GM12892 (cell line): ENCODE measurements around the gene PRKD1.

Experiments used
- DNase-seq: peaks from one replicate; pipeline ENCODE4 v3.0.0; 2011; ENCODE audit not compliant: insufficient read length
- FAIRE-seq: peaks from 2 replicates; lab custom pipeline; 2011; peaks lifted over from hg19 to GRCh38; lab: Jason Lieb, UNC
- POLR2A ChIP-seq: IDR thresholded peaks from 2 replicates; pipeline ENCODE4 v1.6.1; 2011; ENCODE audit warnings: low read depth, low read length, control low read depth
- POLR2AphosphoS5 ChIP-seq: IDR thresholded peaks from 2 replicates; pipeline ENCODE4 v1.6.1; 2011; ENCODE audit warnings: low read depth, low read length, control low read depth
- TAF1 ChIP-seq: IDR thresholded peaks from 2 replicates; pipeline ENCODE4 v1.6.1; 2011; ENCODE audit warnings: low read depth, mild to moderate bottlenecking, control low read depth, low read length, borderline replicate concordance

Gene PRKD1

DNA sequence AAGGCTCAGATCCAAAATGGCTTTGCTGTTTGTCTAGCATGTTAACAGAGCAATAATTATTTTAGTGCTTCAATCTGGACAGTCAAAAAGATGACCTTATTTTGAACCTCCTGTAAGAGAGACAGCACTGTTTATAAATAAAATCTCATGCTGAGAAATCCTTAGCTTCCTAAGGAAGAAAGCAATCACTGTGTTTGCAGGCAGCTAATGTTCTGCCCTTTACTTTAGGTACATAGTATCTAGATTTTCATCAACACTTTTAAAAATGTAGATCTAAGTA lies 105.3 kb downstream of the PRKD1 start:
- TF ChIP-seq TAF1 (no peak), POLR2AphosphoS5 (no peak), POLR2A (no peak)
- no peak for FAIRE-seq
- no peak for DNase-seq

DNA sequence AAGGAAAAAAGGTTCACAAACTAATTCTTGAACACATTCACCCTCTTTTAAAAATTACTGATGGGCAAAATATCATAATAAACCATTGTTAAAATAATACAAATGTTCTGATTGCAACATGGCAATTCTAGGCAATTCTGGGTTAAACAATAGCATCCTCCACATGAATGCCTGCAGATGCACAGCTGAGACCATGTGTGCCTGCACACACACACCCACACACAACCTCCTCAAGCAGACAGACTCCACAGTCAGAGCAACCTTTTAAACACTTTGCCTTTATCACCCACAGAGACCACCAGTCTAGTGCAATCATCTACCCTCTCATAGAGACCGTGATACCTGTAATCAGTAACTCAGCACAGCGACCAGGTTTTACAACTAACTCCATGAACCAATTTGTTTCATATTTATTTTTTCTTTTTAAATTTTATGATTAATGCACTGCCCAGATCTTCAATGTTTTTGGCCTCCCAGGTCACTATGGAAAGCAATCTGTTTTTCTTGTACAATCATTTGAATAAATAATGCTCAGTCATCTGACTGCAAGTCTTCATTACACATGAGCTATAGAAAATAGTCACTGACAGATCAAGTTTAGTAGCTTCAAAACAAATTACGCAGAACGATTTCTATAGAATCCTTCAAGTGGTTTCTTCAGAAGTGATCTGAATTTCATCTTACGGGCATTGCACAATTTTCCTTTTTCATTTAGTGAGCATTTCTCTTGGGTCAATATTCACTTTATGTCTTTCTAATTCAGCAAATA lies 105.8 kb downstream of the PRKD1 start:
- FAIRE-seq = no peak
- no peak for DNase-seq
- TF ChIP-seq TAF1 (no peak), POLR2AphosphoS5 (no peak), POLR2A (no peak)

DNA sequence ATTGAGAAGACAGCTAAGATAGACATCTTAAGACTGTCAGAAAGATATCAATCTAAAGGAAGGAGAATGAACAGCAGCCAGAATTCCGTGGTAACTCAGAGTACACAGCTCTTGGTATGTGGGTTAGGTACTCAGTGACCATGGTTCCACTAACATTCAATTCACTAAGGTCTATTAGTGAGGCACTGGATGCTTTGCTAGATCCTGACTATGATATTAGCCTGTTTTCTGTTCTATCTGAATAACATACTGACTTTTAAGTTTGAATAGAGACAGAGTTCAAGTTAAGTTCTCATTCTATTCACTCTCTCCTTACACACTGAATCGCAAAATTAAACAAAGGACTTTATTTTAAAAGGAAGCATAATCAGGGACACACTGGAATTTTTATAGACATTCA lies 106.4 kb downstream of the PRKD1 start:
- TF ChIP-seq POLR2AphosphoS5 (no peak), TAF1 (no peak), POLR2A (no peak)
- FAIRE-seq (no peak), DNase-seq (no peak)

DNA sequence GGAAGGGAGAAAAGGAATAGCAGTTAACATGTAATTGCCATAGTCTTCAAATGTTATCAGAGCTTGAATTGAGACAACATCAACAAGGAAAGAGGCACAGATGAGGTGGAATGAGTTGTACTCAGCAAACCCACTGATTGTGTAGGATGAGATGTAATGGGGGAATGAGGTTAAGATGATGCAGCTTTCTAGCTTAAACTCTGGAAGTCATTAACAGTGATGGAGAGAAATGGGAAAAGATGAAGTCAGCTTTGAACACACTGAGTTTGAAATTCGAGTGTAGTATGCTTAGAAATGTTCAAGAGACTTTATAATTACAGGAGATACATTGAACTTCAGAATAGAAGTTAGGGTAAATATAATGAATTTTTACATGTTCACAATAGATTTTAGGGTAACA lies 106.9 kb downstream of the PRKD1 start:
- no peak for FAIRE-seq

DNA sequence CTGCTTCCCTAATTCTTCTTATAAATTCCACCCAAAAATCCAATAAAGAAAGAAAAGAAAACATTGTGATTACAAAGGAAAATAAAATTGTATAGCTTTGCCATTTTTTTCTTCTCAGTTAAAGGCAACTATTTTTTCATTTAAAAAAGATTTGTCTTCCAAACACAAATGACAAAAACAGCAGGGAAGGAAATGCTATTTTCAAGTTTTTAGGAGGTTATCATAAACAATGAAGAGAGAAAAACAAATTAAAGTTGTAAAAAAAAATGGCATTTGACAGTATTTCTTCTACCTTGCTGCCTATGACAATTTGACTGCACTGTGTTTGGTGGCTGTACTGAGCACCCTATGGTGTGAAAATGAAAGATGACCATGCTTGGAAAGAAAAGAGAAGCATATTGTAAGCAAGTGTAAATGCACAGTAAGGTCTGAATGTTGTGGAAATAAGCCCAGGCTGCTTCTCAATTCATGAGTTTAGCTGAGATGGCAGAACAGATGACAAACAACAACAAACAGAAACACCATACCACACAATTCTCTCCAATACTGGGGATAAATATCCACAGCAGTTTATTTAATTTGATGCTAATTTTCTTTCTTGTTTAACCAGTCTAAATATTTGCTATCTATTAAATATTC lies 109.8 kb downstream of the PRKD1 start:
- FAIRE-seq = no peak
- DNase-seq = no peak
- TF ChIP-seq POLR2A (no peak), POLR2AphosphoS5 (no peak), TAF1 (no peak)

More for the DNA sequence above, 106.9 kb downstream of the PRKD1 start:
- TF ChIP-seq POLR2A (no peak), TAF1 (no peak), POLR2AphosphoS5 (no peak)
- no peak for DNase-seq

DNA sequence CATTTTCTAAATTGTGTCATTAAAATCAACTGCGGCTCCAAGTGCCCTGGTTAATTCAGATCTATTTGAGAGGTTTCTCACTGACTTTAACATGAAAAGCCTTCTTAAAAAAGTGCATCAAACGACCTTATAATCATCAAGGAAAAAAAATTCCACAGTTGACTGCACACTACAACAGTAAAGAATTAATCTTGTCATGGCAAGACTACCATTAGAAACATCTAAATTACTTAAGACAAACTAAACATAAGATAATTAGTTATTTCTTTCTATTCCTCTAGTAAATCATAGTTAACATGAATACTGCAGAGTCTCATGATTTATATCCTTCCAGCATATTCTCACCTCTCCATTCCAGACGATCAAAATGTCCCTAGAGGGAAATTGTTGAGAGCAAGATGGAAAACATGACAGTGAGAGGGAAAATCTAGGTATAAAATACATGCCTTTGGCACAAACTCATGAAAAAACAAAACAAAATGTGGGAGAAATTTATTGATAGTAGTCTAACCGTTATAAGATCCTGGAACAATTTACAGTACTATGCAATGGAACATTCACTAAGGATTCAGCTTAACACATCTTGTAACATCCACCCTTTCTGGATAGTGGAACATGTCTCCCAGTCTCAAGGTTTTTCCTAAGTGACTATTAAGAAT lies 112.5 kb downstream of the PRKD1 start:
- DNase-seq = no peak
- FAIRE-seq = no peak
- TF ChIP-seq POLR2AphosphoS5 (no peak), TAF1 (no peak), POLR2A (no peak)

DNA sequence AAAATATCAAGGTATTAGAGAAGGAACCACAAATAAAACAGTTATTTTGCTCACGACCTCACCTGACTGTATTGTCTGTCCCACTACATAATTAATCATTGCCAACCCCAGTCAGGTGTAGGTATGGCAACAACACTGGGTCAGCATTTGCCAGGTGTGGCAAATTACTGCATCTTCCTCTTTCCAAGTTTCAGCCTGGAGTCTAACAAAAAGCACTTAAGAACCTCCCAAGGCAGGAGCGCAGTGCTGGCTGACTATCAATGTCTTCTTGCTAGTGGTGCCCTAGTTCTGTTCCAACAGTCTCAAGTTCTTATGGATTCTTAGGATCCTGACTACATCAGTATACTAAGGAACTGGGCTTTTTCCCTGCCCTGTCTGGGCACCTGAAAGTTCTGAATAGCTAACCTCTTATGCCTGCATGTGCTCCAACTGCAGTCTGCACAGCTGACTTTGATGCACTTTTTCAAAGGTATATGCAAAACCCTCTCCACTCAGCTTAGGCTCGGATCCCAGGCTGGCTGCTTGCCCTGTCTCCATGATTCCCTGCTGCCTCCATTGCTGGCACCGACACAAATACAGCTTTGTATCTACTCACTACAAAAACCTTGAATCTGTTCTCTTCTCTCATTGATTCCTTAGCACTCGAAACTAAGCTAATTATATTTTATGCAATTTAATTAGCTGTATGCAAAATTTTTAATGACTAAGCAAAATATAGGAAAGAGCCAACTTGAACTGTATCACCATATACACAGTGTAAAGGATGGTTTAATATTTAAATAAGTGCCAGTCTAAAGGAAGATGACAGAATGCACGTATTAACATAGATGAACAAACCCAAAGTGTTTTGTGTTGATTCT lies 113.3 kb downstream of the PRKD1 start:
- TF ChIP-seq POLR2AphosphoS5 (no peak), POLR2A (no peak), TAF1 (no peak)
- DNase-seq (no peak), FAIRE-seq (no peak)

DNA sequence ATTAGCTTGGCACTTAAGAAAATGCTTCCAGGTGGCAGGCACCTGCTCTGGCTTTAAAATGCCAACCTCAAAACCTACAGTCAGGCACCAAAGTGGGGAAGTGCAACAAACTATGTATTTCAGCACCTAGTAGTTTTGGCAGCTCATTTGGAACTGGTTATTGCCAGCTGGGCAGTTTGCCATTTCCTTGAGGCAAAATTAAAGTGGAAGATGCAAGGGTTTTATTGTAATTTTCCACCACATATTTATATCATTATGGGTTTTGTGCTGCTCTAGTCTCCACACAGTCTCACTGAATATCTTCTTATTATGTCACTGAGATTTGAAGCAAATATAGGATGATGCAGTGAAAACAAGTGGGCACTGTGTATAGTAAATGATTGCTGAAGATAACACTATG lies 117.0 kb downstream of the PRKD1 start:
- TF ChIP-seq POLR2A (no peak), POLR2AphosphoS5 (no peak), TAF1 (no peak)
- no peak for FAIRE-seq
- no peak for DNase-seq

DNA sequence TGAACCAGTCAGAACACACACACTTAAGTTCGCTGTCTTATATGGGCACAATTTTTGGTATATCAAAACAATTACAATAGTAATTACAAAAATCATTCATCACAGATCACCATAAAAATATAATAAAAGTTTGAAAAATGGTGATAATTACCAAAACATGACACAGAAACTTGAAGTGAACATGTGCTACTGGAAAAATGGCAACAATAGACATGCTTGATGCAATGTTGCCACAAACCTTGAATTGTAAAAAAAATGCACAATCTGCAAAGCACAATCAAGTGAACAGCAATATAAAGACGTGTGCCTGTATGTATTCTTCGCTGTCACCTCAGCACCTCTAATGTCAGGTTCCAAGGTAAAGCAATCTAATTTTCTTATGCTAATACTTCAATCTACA lies 117.6 kb downstream of the PRKD1 start:
- TF ChIP-seq POLR2A (no peak), TAF1 (no peak), POLR2AphosphoS5 (no peak)
- FAIRE-seq (no peak), DNase-seq (no peak)

DNA sequence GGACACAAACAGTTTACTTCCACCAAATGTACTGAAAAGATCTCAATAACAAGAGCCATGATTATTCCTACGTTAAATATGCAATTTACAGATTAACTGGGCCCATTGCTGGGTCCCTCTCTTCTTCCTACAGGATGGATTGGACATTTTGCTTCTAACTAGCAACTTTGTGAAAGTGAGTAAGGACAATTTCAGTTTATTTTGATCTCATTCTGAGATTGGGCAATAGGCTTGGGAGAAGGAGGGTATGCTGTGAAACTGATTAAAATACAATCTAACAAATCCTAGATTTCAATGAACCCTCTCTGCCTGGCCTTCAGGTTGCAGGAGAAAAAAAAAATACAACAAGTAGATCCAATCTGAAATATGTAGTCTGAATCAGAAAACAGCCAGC lies 121.5 kb downstream of the PRKD1 start:
- TF ChIP-seq POLR2AphosphoS5 = no peak
- TF ChIP-seq TAF1 = no peak
- DNase-seq (no peak), FAIRE-seq (no peak)

DNA sequence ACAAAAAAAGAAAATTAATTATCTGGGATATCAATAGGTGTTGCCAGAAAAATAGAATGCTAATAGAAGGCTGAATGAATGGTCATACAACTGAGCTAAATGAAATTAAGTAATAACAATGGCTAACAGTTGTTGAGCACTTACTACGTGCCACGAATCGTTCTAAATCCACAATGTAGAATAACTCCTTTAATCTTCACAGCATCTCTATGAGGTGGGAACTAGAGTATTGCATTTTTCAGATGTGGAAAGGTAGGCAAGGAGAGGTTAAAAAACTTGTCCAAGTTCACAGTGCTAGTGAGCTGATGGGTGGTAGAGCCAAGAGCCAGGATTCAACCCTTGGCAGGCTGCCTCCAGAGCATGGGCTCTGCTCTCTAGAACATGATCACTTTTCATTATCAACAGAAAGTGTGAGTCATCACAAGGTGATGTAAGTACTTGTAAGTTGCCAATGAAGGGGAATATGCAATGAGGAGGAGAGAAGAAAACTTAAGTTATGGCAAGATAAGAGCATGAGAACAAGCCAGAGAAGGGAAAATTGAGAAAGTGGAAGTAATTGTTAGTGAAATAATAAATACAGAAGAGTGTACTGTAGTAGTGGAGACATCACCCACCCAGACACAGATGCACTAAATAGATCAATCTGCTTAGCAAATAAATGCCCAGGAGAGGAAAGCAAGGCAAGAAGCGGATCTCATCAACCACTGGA lies 122.1 kb downstream of the PRKD1 start:
- FAIRE-seq = no peak
- no peak for TF ChIP-seq POLR2A
- DNase-seq = no peak
